GM04504 (cell line): ENCODE data around the gene PDE10A.
"Not testable (repeated sequence)": the region's sequence is repeated elsewhere in the genome, so short reads cannot be mapped to it uniquely, and the experiment has no call there.

Experiments used
- DNase-seq: peaks from one replicate; pipeline ENCODE4 v3.0.0-alpha.2; 2012; ENCODE audit warnings: low read depth

Gene PDE10A

GRCh38 chr6:165585060-165585459, 78.0 kb downstream of the PDE10A start:
- DNase-seq, result no peak

- no peak for DNase-seq
Measured at GRCh38 chr6:165584541-165584940, 78.5 kb downstream of the PDE10A start.

GRCh38 chr6:165581678-165582077, 81.4 kb downstream of the PDE10A start:
- no peak for DNase-seq

GRCh38 chr6:165580136-165580535, 82.9 kb downstream of the PDE10A start:
- no peak for DNase-seq

- DNase-seq, result no peak
Measured at GRCh38 chr6:165579151-165579550, 83.9 kb downstream of the PDE10A start.

- no peak for DNase-seq
Measured at GRCh38 chr6:165577556-165577955, 85.5 kb downstream of the PDE10A start.

- no peak for DNase-seq
Measured at GRCh38 chr6:165575158-165575549, 87.9 kb downstream of the PDE10A start.

- no peak for DNase-seq
Measured at GRCh38 chr6:165574220-165575157, 88.6 kb downstream of the PDE10A start.

- no peak for DNase-seq
Measured at GRCh38 chr6:165573671-165574070, 89.4 kb downstream of the PDE10A start.

GRCh38 chr6:165571721-165572132, 91.3 kb downstream of the PDE10A start:
- no peak for DNase-seq

- no peak for DNase-seq
Measured at GRCh38 chr6:165571068-165571682, 91.9 kb downstream of the PDE10A start.

GRCh38 chr6:165568326-165568725, 94.7 kb downstream of the PDE10A start:
- DNase-seq, result no peak

- DNase-seq, result no peak
Measured at GRCh38 chr6:165566088-165566828, 96.8 kb downstream of the PDE10A start.

- no peak for DNase-seq
Measured at GRCh38 chr6:165562421-165563090, 100.5 kb downstream of the PDE10A start.

GRCh38 chr6:165559632-165560031, 103.4 kb downstream of the PDE10A start:
- DNase-seq, result no peak

GRCh38 chr6:165558097-165558496, 104.9 kb downstream of the PDE10A start:
- DNase-seq, result not testable (repeated sequence)

- no peak for DNase-seq
Measured at GRCh38 chr6:165557674-165558073, 105.4 kb downstream of the PDE10A start.

- DNase-seq, result no peak
Measured at GRCh38 chr6:165556116-165556843, 106.8 kb downstream of the PDE10A start.

GRCh38 chr6:165554644-165555043, 108.4 kb downstream of the PDE10A start:
- DNase-seq, result not testable (repeated sequence)

- DNase-seq, result no peak
Measured at GRCh38 chr6:165552248-165552736, 110.7 kb downstream of the PDE10A start.

- no peak for DNase-seq
Measured at GRCh38 chr6:165551828-165552227, 111.2 kb downstream of the PDE10A start.
